Esophagus muscularis mucosa (tissue), 4 donors: ENCODE measurements around the gene BBS5. TPM values are rescaled to one million over a fixed set of nuclear protein-coding genes. Genes with fewer than 3 reads are reported as not detected.

Experiments used
- DNase-seq: peaks from one replicate; pipeline ENCODE4 v3.0.0-alpha.2; 2017; ENCODE audit errors: extremely low spot score
- H3K27ac ChIP-seq, 4 donors: fragments of 200-600 bp; sonication (generic); replicated peaks in 1 of 4; 1 replicate in 3 of 4; 2 replicates in 1 of 4; pipeline ENCODE4 v1.5.1; 2016 to 2019; ENCODE audit warnings: mild to moderate bottlenecking in 1 of 4
- H3K27me3 ChIP-seq, 4 donors: fragments of 200-600 bp; sonication (generic); one replicate each; pipeline versions ENCODE4 v1.5.1 to v1.6.0; 2016 to 2019
- H3K36me3 ChIP-seq, 4 donors: fragments of 200-600 bp; sonication (generic); one replicate each; pipeline ENCODE4 v1.5.1; 2016 to 2019
- H3K4me1 ChIP-seq, 4 donors: fragments of 200-600 bp; sonication (generic); one replicate each; pipeline ENCODE4 v1.5.1; 2016 to 2019
- H3K4me3 ChIP-seq, 4 donors: fragments of 200-600 bp; sonication (generic); 1 replicate in 2 of 4; 2 replicates in 2 of 4; pipeline ENCODE4 v1.5.1; 2016 to 2019; ENCODE audit warnings: mild to moderate bottlenecking in 4 of 4, moderate library complexity in 1 of 4
- H3K9me3 ChIP-seq, 4 donors: fragments of 200-600 bp; sonication (generic); 1 replicate in 3 of 4; 2 replicates in 1 of 4; pipeline ENCODE4 v1.5.1; 2016 to 2019
- CTCF ChIP-seq, 3 experiments: fragments of 200-600 bp in 2 of 3; fragments of 450-650 bp in 1 of 3; sonication (generic) in 2 of 3; IDR thresholded peaks; one replicate each; pipeline ENCODE4 v1.5.1; 2017 to 2019; ENCODE audit warnings: antibody characterized with exemption in 3 of 3, mild to moderate bottlenecking in 2 of 3, moderate library complexity in 1 of 3
- EP300 ChIP-seq: sonication (generic); formaldehyde crosslinking; IDR thresholded peaks from one replicate; pipeline ENCODE4 v1.6.1; 2017; ENCODE audit warnings: antibody characterized with exemption
- POLR2A ChIP-seq: fragments of 450-650 bp; IDR thresholded peaks from one replicate; pipeline ENCODE4 v1.6.1; 2017; ENCODE audit warnings: antibody characterized with exemption, moderate library complexity, mild to moderate bottlenecking, low read depth
- POLR2AphosphoS5 ChIP-seq, 2 donors: sonication (generic); formaldehyde crosslinking; IDR thresholded peaks; one replicate each; pipeline ENCODE4 v1.6.1; 2017; ENCODE audit warnings: antibody characterized with exemption in 2 of 2
- WGBS: methylation state at CpG from one replicate; pipeline ENCODE4 v1.1.5; 2018; 5-methylcytosine and 5-hydroxymethylcytosine counted together
- intact Hi-C: fragments of 100-400 bp; cut with DNase I; formaldehyde crosslinking; loops from one replicate; pipeline ENCODE4 v1.15.1; 2023
- total RNA-seq, 4 donors: library from RNA; depleted of rRNA; stranded (reverse); fragments of >200 nt; gene quantifications; one replicate each; pipeline versions ENCODE4 v1.1.0 to v1.2.1, GENCODE V29; 2016

BBS5 gene
- total RNA-seq, 4 donors from 2014 or later = 6.6 to 11.2 (median 7.9) TPM

- Histone ChIP-seq H3K4me3 (no peak overlapping the region), H3K4me1 (peaks cover 0 to 37% (median 23%) of the 10 kb centered on the region in 4 donors), H3K9me3 (no peaks in the 10 kb centered on the region), H3K36me3 (peaks cover 0 to 9% (median 5%) of the 10 kb centered on the region in 4 donors), H3K27ac (peak overlapping the region; percentile 56 to 68 (median 64)), H3K27me3 (no peaks in the 10 kb centered on the region)
- WGBS = 90% methylated on average over 8 of the region's 8 CpGs
- no peak for DNase-seq
- intact Hi-C loops = no loop called here
- TF ChIP-seq POLR2AphosphoS5 (IDR thresholded peaks at IDR 0.05) = no peak
- no peak for TF ChIP-seq POLR2A
- TF ChIP-seq CTCF (IDR thresholded peaks at IDR 0.05) = no peak
- no peak for TF ChIP-seq EP300
Measured at GRCh38 chr2:169509955-169510354, 30.7 kb downstream of the BBS5 start.

GRCh38 chr2:169510496-169510895 lies 31.2 kb downstream of the BBS5 start:
- no peaks in the 10 kb centered on the region for H3K27me3 ChIP-seq
- H3K27ac ChIP-seq = no peak overlapping the region
- peaks cover 0 to 37% (median 23%) of the 10 kb centered on the region in 4 donors for H3K4me1 ChIP-seq
- 91% methylated on average over 4 of the region's 4 CpGs for WGBS
- H3K9me3 ChIP-seq = no peaks in the 10 kb centered on the region
- intact Hi-C loops = no loop called here
- H3K4me3 ChIP-seq = no peak overlapping the region
- DNase-seq = no peak
- H3K36me3 ChIP-seq = peaks cover 0 to 4% (median 1%) of the 10 kb centered on the region in 4 donors
- TF ChIP-seq POLR2AphosphoS5 (IDR thresholded peaks at IDR 0.05) = no peak
- TF ChIP-seq POLR2A = no peak
- no peak for TF ChIP-seq EP300
- TF ChIP-seq CTCF (IDR thresholded peaks at IDR 0.05) = no peak

GRCh38 chr2:169511818-169512217 lies 32.5 kb downstream of the BBS5 start:
- H3K27ac ChIP-seq = no peak overlapping the region
- intact Hi-C loops = no loop called here
- no peak overlapping the region for H3K4me3 ChIP-seq
- H3K9me3 ChIP-seq = no peaks in the 10 kb centered on the region
- no peak for TF ChIP-seq CTCF (IDR thresholded peaks at IDR 0.05)
- no peak for TF ChIP-seq EP300
- TF ChIP-seq POLR2A = no peak
- no peak for TF ChIP-seq POLR2AphosphoS5 (IDR thresholded peaks at IDR 0.05)
- H3K4me1 ChIP-seq = peaks cover 0 to 37% (median 23%) of the 10 kb centered on the region in 4 donors
- no peaks in the 10 kb centered on the region for H3K36me3 ChIP-seq
- 89% methylated on average over 1 of the region's 1 CpG for WGBS
- no peaks in the 10 kb centered on the region for H3K27me3 ChIP-seq
- DNase-seq = no peak

GRCh38 chr2:169512525-169512924 lies 33.2 kb downstream of the BBS5 start:
- H3K27me3 ChIP-seq = no peaks in the 10 kb centered on the region
- peaks cover 0 to 37% (median 23%) of the 10 kb centered on the region in 4 donors for H3K4me1 ChIP-seq
- no peak for DNase-seq
- intact Hi-C loops = no loop called here
- no peaks in the 10 kb centered on the region for H3K36me3 ChIP-seq
- peak overlapping the region in 1 of 4 donors; percentile 12 for H3K4me3 ChIP-seq
- WGBS = 54% methylated on average over 2 of the region's 2 CpGs
- TF ChIP-seq POLR2A (no peak), POLR2AphosphoS5 (IDR thresholded peaks at IDR 0.05) (no peak)
- no peak overlapping the region for H3K27ac ChIP-seq
- no peaks in the 10 kb centered on the region for H3K9me3 ChIP-seq

- Histone ChIP-seq H3K27me3 (no peaks in the 10 kb centered on the region), H3K9me3 (no peaks in the 10 kb centered on the region), H3K4me3 (no peak overlapping the region), H3K4me1 (peaks cover 0 to 37% (median 23%) of the 10 kb centered on the region in 4 donors), H3K36me3 (peaks cover 0 to under 1% (median 0%) of the 10 kb centered on the region in 4 donors), H3K27ac (no peak overlapping the region)
- DNase-seq = no peak
- intact Hi-C loops = no loop called here
- 100% methylated on average over 1 of the region's 1 CpG for WGBS
- no peak for TF ChIP-seq CTCF (IDR thresholded peaks at IDR 0.05)
- no peak for TF ChIP-seq POLR2AphosphoS5 (IDR thresholded peaks at IDR 0.05)
- no peak for TF ChIP-seq POLR2A
- no peak for TF ChIP-seq EP300
Measured at GRCh38 chr2:169513094-169513493, 33.8 kb downstream of the BBS5 start.
